Peyer's patch (tissue), 4 donors: ENCODE results near the gene DCC.

Experiments
- POLR2A ChIP-seq, 2 donors: fragments of 450-650 bp; IDR thresholded peaks; one replicate each; pipeline ENCODE4 v1.5.1; 2017; ENCODE audit warnings: antibody characterized with exemption in 2 of 2, mild to moderate bottlenecking in 2 of 2, moderate library complexity in 2 of 2
- TF ChIP-seq, protein P1 (sequence below), 6 experiments: fragments of 450-650 bp in 4 of 6; fragments of 200-600 bp in 2 of 6; sonication (generic) in 1 of 6; IDR thresholded peaks; one replicate each; pipeline ENCODE4 v1.5.1; 2017 to 2019; ENCODE audit warnings: antibody characterized with exemption in 6 of 6, mild to moderate bottlenecking in 3 of 6, moderate library complexity in 1 of 6

DNA sequence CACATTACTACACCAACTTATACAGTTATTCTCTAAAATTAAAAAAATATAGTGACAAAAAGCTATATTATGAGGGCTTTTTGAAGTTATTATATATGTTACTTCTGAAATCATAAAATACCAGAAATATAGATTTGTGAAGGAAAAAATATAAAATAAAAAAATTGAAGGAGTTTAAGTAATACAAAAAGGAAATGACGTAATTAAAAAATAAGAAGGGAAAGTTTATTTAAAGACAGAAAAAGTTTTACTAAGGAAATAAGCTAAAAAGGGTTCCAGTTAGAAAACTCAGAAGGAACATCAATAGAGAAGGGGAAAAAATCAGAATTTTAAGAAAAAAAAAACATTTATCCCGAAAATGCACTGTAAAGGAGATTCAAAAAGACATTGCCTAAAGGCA, 1187.4 kb downstream of the DCC start:
- TF ChIP-seq, protein P1, sequence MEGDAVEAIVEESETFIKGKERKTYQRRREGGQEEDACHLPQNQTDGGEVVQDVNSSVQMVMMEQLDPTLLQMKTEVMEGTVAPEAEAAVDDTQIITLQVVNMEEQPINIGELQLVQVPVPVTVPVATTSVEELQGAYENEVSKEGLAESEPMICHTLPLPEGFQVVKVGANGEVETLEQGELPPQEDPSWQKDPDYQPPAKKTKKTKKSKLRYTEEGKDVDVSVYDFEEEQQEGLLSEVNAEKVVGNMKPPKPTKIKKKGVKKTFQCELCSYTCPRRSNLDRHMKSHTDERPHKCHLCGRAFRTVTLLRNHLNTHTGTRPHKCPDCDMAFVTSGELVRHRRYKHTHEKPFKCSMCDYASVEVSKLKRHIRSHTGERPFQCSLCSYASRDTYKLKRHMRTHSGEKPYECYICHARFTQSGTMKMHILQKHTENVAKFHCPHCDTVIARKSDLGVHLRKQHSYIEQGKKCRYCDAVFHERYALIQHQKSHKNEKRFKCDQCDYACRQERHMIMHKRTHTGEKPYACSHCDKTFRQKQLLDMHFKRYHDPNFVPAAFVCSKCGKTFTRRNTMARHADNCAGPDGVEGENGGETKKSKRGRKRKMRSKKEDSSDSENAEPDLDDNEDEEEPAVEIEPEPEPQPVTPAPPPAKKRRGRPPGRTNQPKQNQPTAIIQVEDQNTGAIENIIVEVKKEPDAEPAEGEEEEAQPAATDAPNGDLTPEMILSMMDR (IDR thresholded peaks at IDR 0.05), result no peak
- TF ChIP-seq POLR2A (IDR thresholded peaks at IDR 0.05), result no peak
